Measurements from ENCODE around the gene ECEL1.

DNA sequence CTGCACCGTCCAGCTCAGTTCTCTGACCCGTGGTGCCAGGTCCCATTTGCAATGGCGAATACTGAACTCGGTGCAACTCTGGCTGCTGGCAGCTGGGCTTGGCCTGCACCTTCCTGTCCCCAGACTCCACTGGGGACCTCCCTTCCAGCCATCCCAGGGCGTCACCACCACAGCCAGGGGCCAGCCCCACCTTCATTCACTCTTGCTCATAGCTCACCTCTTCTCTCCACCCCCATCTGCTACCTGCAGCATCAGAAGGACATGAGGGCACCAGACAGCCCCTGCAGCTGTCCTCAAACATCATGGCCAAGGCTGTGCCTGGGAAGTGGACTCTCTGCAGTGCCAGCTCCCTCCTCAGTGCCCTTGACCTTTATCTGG, 47.9 kb downstream of the ECEL1 start:
- TF ChIP-seq POLR2A (IDR thresholded peaks at IDR 0.05; ENCODE audit: low read depth, low read length) (no peak), POLR2AphosphoS5 (IDR thresholded peaks at IDR 0.05; ENCODE audit: low read depth, low read length) (no peak)
